Body of pancreas (tissue), 4 donors: ENCODE measurements around the gene FOXO3.
"Not testable (repeated sequence)": the region's sequence is repeated elsewhere in the genome, so short reads cannot be mapped to it uniquely, and the experiment has no call there.

ENCODE experiments used
- POLR2A ChIP-seq, 3 donors: fragments of 450-650 bp; IDR thresholded peaks; one replicate each; pipeline ENCODE4 v1.6.1; 2016; ENCODE audit warnings: antibody characterized with exemption in 3 of 3, mild to moderate bottlenecking in 2 of 3
- TF ChIP-seq, protein P1 (sequence below), 7 experiments: fragments of 450-650 bp in 4 of 7; fragments of 200-600 bp in 3 of 7; sonication (generic) in 3 of 7; IDR thresholded peaks; one replicate each; pipeline ENCODE4 v1.5.1; 2016 to 2019; ENCODE audit warnings: antibody characterized with exemption in 7 of 7

DNA sequence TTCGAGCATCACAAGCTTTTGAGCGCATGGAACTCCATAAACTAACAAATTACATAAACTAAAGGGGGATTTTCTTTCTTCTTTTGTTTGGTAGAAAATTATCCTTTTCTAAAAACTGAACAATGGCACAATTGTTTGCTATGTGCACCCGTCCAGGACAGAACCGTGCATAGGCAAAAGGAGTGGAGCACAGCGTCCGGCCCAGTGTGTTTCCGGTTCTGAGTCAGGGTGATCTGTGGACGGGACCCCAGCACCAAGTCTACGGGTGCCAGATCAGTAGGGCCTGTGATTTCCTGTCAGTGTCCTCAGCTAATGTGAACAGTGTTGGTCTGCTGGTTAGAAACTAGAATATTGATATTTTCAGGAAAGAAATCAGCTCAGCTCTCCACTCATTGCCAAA lies 119.6 kb downstream of the FOXO3 start:
- TF ChIP-seq, protein P1, sequence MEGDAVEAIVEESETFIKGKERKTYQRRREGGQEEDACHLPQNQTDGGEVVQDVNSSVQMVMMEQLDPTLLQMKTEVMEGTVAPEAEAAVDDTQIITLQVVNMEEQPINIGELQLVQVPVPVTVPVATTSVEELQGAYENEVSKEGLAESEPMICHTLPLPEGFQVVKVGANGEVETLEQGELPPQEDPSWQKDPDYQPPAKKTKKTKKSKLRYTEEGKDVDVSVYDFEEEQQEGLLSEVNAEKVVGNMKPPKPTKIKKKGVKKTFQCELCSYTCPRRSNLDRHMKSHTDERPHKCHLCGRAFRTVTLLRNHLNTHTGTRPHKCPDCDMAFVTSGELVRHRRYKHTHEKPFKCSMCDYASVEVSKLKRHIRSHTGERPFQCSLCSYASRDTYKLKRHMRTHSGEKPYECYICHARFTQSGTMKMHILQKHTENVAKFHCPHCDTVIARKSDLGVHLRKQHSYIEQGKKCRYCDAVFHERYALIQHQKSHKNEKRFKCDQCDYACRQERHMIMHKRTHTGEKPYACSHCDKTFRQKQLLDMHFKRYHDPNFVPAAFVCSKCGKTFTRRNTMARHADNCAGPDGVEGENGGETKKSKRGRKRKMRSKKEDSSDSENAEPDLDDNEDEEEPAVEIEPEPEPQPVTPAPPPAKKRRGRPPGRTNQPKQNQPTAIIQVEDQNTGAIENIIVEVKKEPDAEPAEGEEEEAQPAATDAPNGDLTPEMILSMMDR (IDR thresholded peaks at IDR 0.05), result not testable (repeated sequence)
- TF ChIP-seq POLR2A (IDR thresholded peaks at IDR 0.05), result not testable (repeated sequence)
